AG04449 (cell line): Measurements from ENCODE around the gene BRD3OS.

Experiments
- CTCF ChIA-PET: fragments of 350-600 bp; formaldehyde crosslinking; extraction: SDS; loops from one replicate; lab custom pipeline; 2021; ENCODE audit warnings: antibody characterized with exemption; lab: Yijun Ruan, JAX
- POLR2A ChIA-PET: fragments of 400-600, 350-600 bp; formaldehyde crosslinking; extraction: SDS; loops from one replicate; lab custom pipeline; 2020; ENCODE audit warnings: antibody characterized with exemption, inconsistent platforms; lab: Yijun Ruan, JAX
- DNase-seq: peaks from one replicate; pipeline ENCODE4 v3.0.0-alpha.2; 2010; ENCODE audit warnings: low read depth, low spot score
- H3K4me3 ChIP-seq: 2 replicates; pipeline ENCODE4 v1.5.1; 2011; ENCODE audit warnings: low read depth, mild to moderate bottlenecking, control low read depth, low read length
- CTCF ChIP-seq: IDR thresholded peaks from one replicate; pipeline ENCODE4 v1.5.1; 2011; ENCODE audit warnings: mild to moderate bottlenecking, moderate library complexity, low read length, control low read depth, inconsistent platforms; ENCODE audit not compliant: insufficient read depth; ENCODE audit errors: missing control alignments

Gene BRD3OS

DNA sequence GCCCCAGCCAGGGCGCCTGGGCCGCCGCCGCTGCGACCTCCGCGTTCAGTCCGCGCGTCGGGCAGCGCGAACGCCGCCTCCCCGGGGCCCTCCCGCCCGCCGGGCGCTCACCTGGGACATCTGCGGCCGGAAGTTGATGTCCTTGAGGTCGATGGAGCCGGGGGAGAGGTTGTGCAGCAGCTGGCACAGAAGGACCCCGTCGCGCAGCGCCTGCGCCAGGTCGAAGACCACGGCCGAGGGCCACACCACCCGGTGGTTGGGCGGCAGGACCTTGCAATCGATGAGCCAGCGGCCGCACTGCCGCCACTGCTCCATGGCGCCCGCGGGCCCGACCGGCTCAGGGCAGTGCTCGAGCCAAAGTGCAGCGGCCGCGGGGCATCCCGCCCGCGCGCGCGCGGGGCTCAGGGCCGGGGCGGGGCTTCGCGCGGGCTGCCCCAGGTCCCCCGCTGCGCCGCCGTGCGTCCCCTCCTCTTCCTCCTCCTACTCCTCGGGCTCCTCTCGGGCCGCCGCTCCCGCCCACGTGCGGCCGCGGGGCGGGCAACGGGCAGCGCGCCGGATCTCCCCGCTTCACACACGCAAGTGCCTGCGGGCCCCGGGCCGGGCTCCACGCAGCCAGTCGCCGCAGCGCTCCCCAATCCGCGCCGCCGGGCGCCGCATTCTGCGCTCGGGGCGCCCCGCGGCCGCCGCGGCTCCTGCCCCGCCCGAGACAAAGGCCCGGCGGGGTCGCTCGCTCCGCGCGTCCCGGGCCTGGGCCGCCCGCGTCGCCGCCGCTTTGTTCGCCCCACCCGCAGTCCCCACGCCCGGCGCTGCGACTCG is 33.1 kb upstream of the BRD3OS start, which contains the start of gene VAV2:
VAV2 (minus strand) TSS at position 361 of the 816 bp plus-strand sequence; CDS start at position 315, 46 bp downstream.
- TF ChIP-seq CTCF = no peak
- ChIA-PET POLR2A (interaction anchor here (1.1 to 1.4 kb wide), 2 partner anchors 33 to 36 kb away, joined by 3 to 4 read pairs; partner anchors contain the start of gene BRD3OS), CTCF (interaction anchor here (1.2 to 5.5 kb wide), 11 partner anchors 25 to 250 kb away, joined by 3 to 364 read pairs (median 12); partner anchors contain the start of gene BRD3OS)
- peak within 1 kb of the TSS; percentile 86 for H3K4me3 ChIP-seq
- DNase-seq = no peak

DNA sequence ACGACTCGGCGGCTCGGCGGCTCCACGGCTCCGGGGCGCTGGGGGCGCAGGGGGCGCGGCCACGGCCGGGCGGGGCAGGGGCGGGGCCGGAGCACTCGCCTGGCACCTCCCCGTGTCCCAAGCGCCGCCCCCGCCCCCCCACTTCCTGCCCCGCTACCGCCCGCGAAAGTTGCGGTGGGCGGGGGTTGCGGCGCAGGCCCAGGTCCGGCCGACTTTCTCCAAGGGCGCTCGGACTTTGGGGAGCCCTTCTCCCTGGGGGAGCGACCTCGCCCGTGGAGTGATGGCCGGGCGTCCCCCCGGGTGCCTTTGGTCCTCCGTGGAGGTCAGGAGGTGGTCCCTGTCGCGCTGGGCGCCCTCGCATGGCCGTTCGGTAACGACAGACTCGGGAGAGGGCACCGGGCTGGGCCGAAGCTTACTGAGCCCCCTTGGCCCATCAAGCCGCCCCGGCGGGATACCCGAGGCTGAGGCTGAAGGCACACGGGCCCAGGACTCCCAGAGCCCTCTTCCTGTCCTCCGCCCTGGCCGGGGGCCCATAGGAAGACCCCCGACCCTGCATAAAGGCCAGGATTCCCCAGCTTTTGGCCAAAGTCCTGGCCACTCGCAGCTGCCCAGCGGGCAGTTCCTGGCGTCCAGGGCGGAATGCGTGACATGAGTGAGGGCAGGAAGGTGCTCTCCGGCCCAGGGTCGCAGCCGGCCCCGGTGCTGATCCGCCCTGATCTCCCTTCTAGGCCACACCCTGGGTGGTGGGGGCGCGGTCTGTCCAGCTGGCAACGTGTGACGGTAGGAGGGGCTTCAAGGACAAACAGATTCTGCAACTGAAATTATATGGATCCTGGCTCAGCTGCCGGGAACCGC is 32.3 kb upstream of the BRD3OS start:
- POLR2A ChIA-PET = interaction anchor here (1.0 to 1.8 kb wide), 3 partner anchors 13 to 211 kb away, joined by 3 to 11 read pairs (median 4); partner anchors contain the start of gene BRD3OS
- peak; percentile 44 for DNase-seq
- peak overlapping the region; percentile 86 for H3K4me3 ChIP-seq
- peak; percentile 50 for TF ChIP-seq CTCF
- CTCF ChIA-PET = interaction anchor here (0.7 to 5.5 kb wide), 39 partner anchors 9 to 617 kb away, joined by 3 to 364 read pairs (median 6); partner anchors contain the start of genes BRD3OS and STKLD1

- POLR2A ChIA-PET = interaction anchor here (1.0 to 1.8 kb wide), 3 partner anchors 12 to 212 kb away, joined by 3 to 11 read pairs (median 4); partner anchors contain the start of gene BRD3OS
- H3K4me3 ChIP-seq = peak overlapping the region; percentile 86
These were observed 31.5 kb upstream of the BRD3OS start for GRCh38 chr9:133993635-133994253.

GRCh38 chr9:133994353-133995011 is 30.8 kb upstream of the BRD3OS start:
- DNase-seq = no peak

More at GRCh38 chr9:133993635-133994253, 31.5 kb upstream of the BRD3OS start:
- no peak for TF ChIP-seq CTCF
- CTCF ChIA-PET = interaction anchor here (0.7 to 5.5 kb wide), 52 partner anchors 9 to 617 kb away, joined by 3 to 364 read pairs (median 5); partner anchors contain the start of genes BRD3OS and STKLD1
- DNase-seq = no peak

More at GRCh38 chr9:133994353-133995011, 30.8 kb upstream of the BRD3OS start:
- ChIA-PET CTCF (interaction anchor here (0.7 to 5.5 kb wide), 60 partner anchors 8 to 618 kb away, joined by 3 to 364 read pairs (median 4); partner anchors contain the start of genes BRD3OS and STKLD1), POLR2A (interaction anchor here (1.8 kb wide), 1 partner anchor 212 kb away, joined by 11 read pairs; no protein-coding TSS in a partner anchor)
- H3K4me3 ChIP-seq = no peak overlapping the region
- TF ChIP-seq CTCF = peak; percentile 99
